Measurements from ENCODE around the gene NECTIN3. TPM values are rescaled to one million over a fixed set of nuclear protein-coding genes. Genes with fewer than 3 reads are reported as not detected.

The NECTIN3 gene
- total RNA-seq, 1 experiment from 2014 or later: 53.7 TPM

- Histone ChIP-seq H3K18ac (ENCODE audit: insufficient read length, low read depth, low read length) (no peak overlapping the region), H2BK15ac (ENCODE audit: low read depth, low read length) (no peak overlapping the region), H3K27me3 (ENCODE audit: insufficient read depth, low read length) (no peaks in the 10 kb centered on the region), H3K79me2 (ENCODE audit: insufficient read depth, low read length) (no peaks in the 10 kb centered on the region), H3K23me2 (ENCODE audit: insufficient read length, low read depth, low read length, poor library complexity, severe bottlenecking) (no peaks in the 10 kb centered on the region), H2BK12ac (ENCODE audit: insufficient read length, low read depth, low read length) (no peak overlapping the region), H3K4me1 (ENCODE audit: insufficient read depth, low read length) (no peaks in the 10 kb centered on the region), H4K20me1 (ENCODE audit: control insufficient read depth, insufficient read depth, insufficient read length) (no peaks in the 10 kb centered on the region), H3K79me1 (ENCODE audit: insufficient read depth, low read depth, low read length, poor library complexity, severe bottlenecking) (no peaks in the 10 kb centered on the region), H2BK120ac (ENCODE audit: low read depth, low read length, poor library complexity, severe bottlenecking) (no peak overlapping the region), H2BK5ac (ENCODE audit: insufficient read length, low read length) (no peak overlapping the region), H3T11ph (ENCODE audit: low read length) (no peak overlapping the region), H3K9me3 (ENCODE audit: control insufficient read depth, low read depth, low read length) (no peaks in the 10 kb centered on the region), H4K5ac (ENCODE audit: insufficient read length, low read depth, low read length) (no peak overlapping the region), H4K91ac (ENCODE audit: insufficient read length, low read depth, low read length) (no peak overlapping the region), H2AK5ac (ENCODE audit: insufficient read length, low read length) (no peak overlapping the region), H2BK20ac (ENCODE audit: low read depth, low read length, poor library complexity, severe bottlenecking) (no peak overlapping the region), H3K23ac (ENCODE audit: insufficient read length, low read depth, low read length) (no peak overlapping the region), H3K9ac (ENCODE audit: extremely low read depth, insufficient read length, low read length) (no peak overlapping the region), H3K27ac (ENCODE audit: insufficient read length, low read depth, low read length) (no peak overlapping the region), H3K4me2 (ENCODE audit: insufficient read depth, insufficient read length, low read length) (no peak overlapping the region), H2AFZ (ENCODE audit: low read length) (no peak overlapping the region), H3K14ac (ENCODE audit: insufficient read depth, low read length) (no peak overlapping the region), H4K8ac (replicated peaks; ENCODE audit: insufficient read length, low read depth, low read length) (no peak overlapping the region), H3K56ac (ENCODE audit: insufficient read length, low read depth, low read length) (no peak overlapping the region), H3K4ac (ENCODE audit: low read depth, low read length) (no peak overlapping the region)
- TF ChIP-seq, protein P1, sequence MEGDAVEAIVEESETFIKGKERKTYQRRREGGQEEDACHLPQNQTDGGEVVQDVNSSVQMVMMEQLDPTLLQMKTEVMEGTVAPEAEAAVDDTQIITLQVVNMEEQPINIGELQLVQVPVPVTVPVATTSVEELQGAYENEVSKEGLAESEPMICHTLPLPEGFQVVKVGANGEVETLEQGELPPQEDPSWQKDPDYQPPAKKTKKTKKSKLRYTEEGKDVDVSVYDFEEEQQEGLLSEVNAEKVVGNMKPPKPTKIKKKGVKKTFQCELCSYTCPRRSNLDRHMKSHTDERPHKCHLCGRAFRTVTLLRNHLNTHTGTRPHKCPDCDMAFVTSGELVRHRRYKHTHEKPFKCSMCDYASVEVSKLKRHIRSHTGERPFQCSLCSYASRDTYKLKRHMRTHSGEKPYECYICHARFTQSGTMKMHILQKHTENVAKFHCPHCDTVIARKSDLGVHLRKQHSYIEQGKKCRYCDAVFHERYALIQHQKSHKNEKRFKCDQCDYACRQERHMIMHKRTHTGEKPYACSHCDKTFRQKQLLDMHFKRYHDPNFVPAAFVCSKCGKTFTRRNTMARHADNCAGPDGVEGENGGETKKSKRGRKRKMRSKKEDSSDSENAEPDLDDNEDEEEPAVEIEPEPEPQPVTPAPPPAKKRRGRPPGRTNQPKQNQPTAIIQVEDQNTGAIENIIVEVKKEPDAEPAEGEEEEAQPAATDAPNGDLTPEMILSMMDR (conservative IDR thresholded peaks at IDR 0.05): no peak
- DNase-seq: no peak
- Mint-ChIP-seq H3K27ac (no peak overlapping the region), H3K27me3 (ENCODE audit: low read depth) (no peaks in the 10 kb centered on the region), H3K4me3 (no peak overlapping the region), H3K4me1 (peaks cover 0 to 2% of the 10 kb centered on the region in 2 experiments; a peak in 1 of 4 replicates), H3K9me3 (0 out of 5 replicates have a peak, but pooled peaks cover 0 to 2% of the 10 kb centered on the region in 2 experiments), H3K36me3 (ENCODE audit: insufficient read depth in 1 of 3, low read depth in 3 of 3) (peaks cover 14 to 26% (median 22%) of the 10 kb centered on the region in 3 experiments)
- WGBS (ENCODE audit: extremely low coverage, insufficient read length, low lambda C conversion rate): no CpG with 5 or more reads among the region's 3 CpGs
These were observed 93.8 kb downstream of the NECTIN3 start for GRCh38 chr3:111165411-111165810.
